HG02870 (cell line): ENCODE data around the gene DSG2.
"Not testable (repeated sequence)": the region's sequence is repeated elsewhere in the genome, so short reads cannot be mapped to it uniquely, and the experiment has no call there.

Experiments used
- ATAC-seq: cut with Tn5 transposase; IDR thresholded peaks from one replicate; pipeline ENCODE4 v1.9.1; 2021; ENCODE audit warnings: mild to moderate bottlenecking, moderate library complexity; ENCODE audit not compliant: unreplicated experiment

The DSG2 gene

GRCh38 chr18:31500051-31500688 is 2.2 kb downstream of the DSG2 start:
- peak; percentile 83 for ATAC-seq

GRCh38 chr18:31503011-31503410 is 5.0 kb downstream of the DSG2 start:
- no peak for ATAC-seq

- no peak for ATAC-seq
Measured at GRCh38 chr18:31504455-31505147, 6.6 kb downstream of the DSG2 start.

- no peak for ATAC-seq
Measured at GRCh38 chr18:31505156-31505555, 7.2 kb downstream of the DSG2 start.

- no peak for ATAC-seq
Measured at GRCh38 chr18:31506024-31506742, 8.2 kb downstream of the DSG2 start.

- not testable (repeated sequence) for ATAC-seq
Measured at GRCh38 chr18:31507124-31507523, 9.1 kb downstream of the DSG2 start.

- no peak for ATAC-seq
Measured at GRCh38 chr18:31508781-31509180, 10.8 kb downstream of the DSG2 start.

- ATAC-seq = no peak
Measured at GRCh38 chr18:31509571-31509970, 11.6 kb downstream of the DSG2 start.

- ATAC-seq = no peak
Measured at GRCh38 chr18:31510319-31510718, 12.3 kb downstream of the DSG2 start.

- ATAC-seq = no peak
Measured at GRCh38 chr18:31511098-31511497, 13.1 kb downstream of the DSG2 start.

- ATAC-seq = no peak
Measured at GRCh38 chr18:31512203-31512764, 14.3 kb downstream of the DSG2 start.

- ATAC-seq = no peak
Measured at GRCh38 chr18:31513189-31513935, 15.4 kb downstream of the DSG2 start.

- ATAC-seq = no peak
Measured at GRCh38 chr18:31516437-31516836, 18.5 kb downstream of the DSG2 start.

GRCh38 chr18:31526374-31526773 is 28.4 kb downstream of the DSG2 start:
- ATAC-seq = no peak

- no peak for ATAC-seq
Measured at GRCh38 chr18:31533236-31533635, 35.3 kb downstream of the DSG2 start.

- ATAC-seq = no peak
Measured at GRCh38 chr18:31538837-31539236, 40.9 kb downstream of the DSG2 start.

GRCh38 chr18:31546476-31546875 is 48.5 kb downstream of the DSG2 start:
- ATAC-seq = no peak

GRCh38 chr18:31548853-31549252 is 50.9 kb downstream of the DSG2 start:
- ATAC-seq = no peak

GRCh38 chr18:31549416-31549815 is 51.4 kb downstream of the DSG2 start:
- ATAC-seq = no peak

GRCh38 chr18:31551883-31552282 is 53.9 kb downstream of the DSG2 start:
- ATAC-seq = no peak

GRCh38 chr18:31553800-31554199 is 55.8 kb downstream of the DSG2 start:
- ATAC-seq = no peak
